Islet of Langerhans (tissue), 1 donor: ENCODE results near the gene PKD2L2.
"Not testable (repeated sequence)": the region's sequence is repeated elsewhere in the genome, so short reads cannot be mapped to it uniquely, and the experiment has no call there.

ENCODE experiments used
- FAIRE-seq: peaks from one replicate; lab custom pipeline; 2011; peaks lifted over from hg19 to GRCh38; lab: Jason Lieb, UNC

The PKD2L2 gene

GRCh38 chr5:137888863-137889759, at the start of gene PKD2L2:
TSS of gene PKD2L2 (plus strand) at chr5:137889457. CDS start at chr5:137889492, 35 bp downstream.
- no peak for FAIRE-seq

- no peak for FAIRE-seq
Measured at GRCh38 chr5:137842296-137842695, 47.0 kb upstream of the PKD2L2 start.

GRCh38 chr5:137843676-137844299, 45.5 kb upstream of the PKD2L2 start:
- FAIRE-seq = no peak

GRCh38 chr5:137845472-137845871, 43.8 kb upstream of the PKD2L2 start:
- no peak for FAIRE-seq

GRCh38 chr5:137847687-137848086, 41.6 kb upstream of the PKD2L2 start:
- FAIRE-seq = no peak

- FAIRE-seq = not testable (repeated sequence)
Measured at GRCh38 chr5:137853165-137853564, 36.1 kb upstream of the PKD2L2 start.

- FAIRE-seq = no peak
Measured at GRCh38 chr5:137856201-137856600, 33.1 kb upstream of the PKD2L2 start.

GRCh38 chr5:137856916-137857862, 32.1 kb upstream of the PKD2L2 start:
- no peak for FAIRE-seq

- no peak for FAIRE-seq
Measured at GRCh38 chr5:137858223-137858916, 30.9 kb upstream of the PKD2L2 start.

GRCh38 chr5:137858954-137859353, 30.3 kb upstream of the PKD2L2 start:
- FAIRE-seq = no peak

- no peak for FAIRE-seq
Measured at GRCh38 chr5:137862251-137862650, 27.0 kb upstream of the PKD2L2 start.

- FAIRE-seq = not testable (repeated sequence)
Measured at GRCh38 chr5:137863653-137864052, 25.6 kb upstream of the PKD2L2 start.

- no peak for FAIRE-seq
Measured at GRCh38 chr5:137866541-137867388, 22.5 kb upstream of the PKD2L2 start.

- FAIRE-seq = no peak
Measured at GRCh38 chr5:137867664-137868063, 21.6 kb upstream of the PKD2L2 start, which contains the start of gene MYOT. TSS of gene MYOT (plus strand) at chr5:137867860. CDS start at chr5:137870652, 2,792 bp downstream.

GRCh38 chr5:137870647-137871339, 18.5 kb upstream of the PKD2L2 start:
- FAIRE-seq = no peak

GRCh38 chr5:137871571-137871970, 17.7 kb upstream of the PKD2L2 start:
- no peak for FAIRE-seq

- no peak for FAIRE-seq
Measured at GRCh38 chr5:137872466-137872865, 16.8 kb upstream of the PKD2L2 start.

- no peak for FAIRE-seq
Measured at GRCh38 chr5:137876101-137876500, 13.2 kb upstream of the PKD2L2 start.

GRCh38 chr5:137880313-137880712, 8.9 kb upstream of the PKD2L2 start:
- FAIRE-seq = no peak

- FAIRE-seq = no peak
Measured at GRCh38 chr5:137887831-137888230, 1.4 kb upstream of the PKD2L2 start.
